ENCODE results near the gene ALOX12B.
"Not testable (repeated sequence)": the region's sequence is repeated elsewhere in the genome, so short reads cannot be mapped to it uniquely, and the experiment has no call there.

The ALOX12B gene

GRCh38 chr17:8064561-8065019 lies 22.9 kb downstream of the ALOX12B start:
- no peak for DNase-seq (ENCODE audit: low spot score)

- no peak for DNase-seq (ENCODE audit: low spot score)
These were observed 23.6 kb downstream of the ALOX12B start for GRCh38 chr17:8063761-8064534.

GRCh38 chr17:8062807-8063483 lies 24.6 kb downstream of the ALOX12B start:
- no peak for DNase-seq (ENCODE audit: low spot score)

GRCh38 chr17:8062435-8062806 lies 25.1 kb downstream of the ALOX12B start:
- no peak for DNase-seq (ENCODE audit: low spot score)

- DNase-seq (ENCODE audit: low spot score) = not testable (repeated sequence)
These were observed 25.7 kb downstream of the ALOX12B start for GRCh38 chr17:8061851-8062250.

- DNase-seq (ENCODE audit: low spot score) = peak; percentile 95
These were observed 27.2 kb downstream of the ALOX12B start for GRCh38 chr17:8060274-8060673.

- DNase-seq (ENCODE audit: low spot score) = no peak
These were observed 28.4 kb downstream of the ALOX12B start for GRCh38 chr17:8059131-8059530.

GRCh38 chr17:8057691-8058114 lies 29.8 kb downstream of the ALOX12B start:
- peak; percentile 94 for DNase-seq (ENCODE audit: low spot score)

GRCh38 chr17:8056976-8057625 lies 30.4 kb downstream of the ALOX12B start:
- no peak for DNase-seq (ENCODE audit: low spot score)

- no peak for DNase-seq (ENCODE audit: low spot score)
These were observed 31.1 kb downstream of the ALOX12B start for GRCh38 chr17:8056232-8056975.

- no peak for DNase-seq (ENCODE audit: low spot score)
These were observed 31.7 kb downstream of the ALOX12B start for GRCh38 chr17:8055851-8056231.

GRCh38 chr17:8053600-8053999 lies 33.9 kb downstream of the ALOX12B start:
- no peak for DNase-seq (ENCODE audit: low spot score)

- no peak for DNase-seq (ENCODE audit: low spot score)
These were observed 35.0 kb downstream of the ALOX12B start for GRCh38 chr17:8052256-8053252.

GRCh38 chr17:8051831-8052230 lies 35.7 kb downstream of the ALOX12B start:
- no peak for DNase-seq (ENCODE audit: low spot score)

- no peak for DNase-seq (ENCODE audit: low spot score)
These were observed 38.8 kb downstream of the ALOX12B start for GRCh38 chr17:8048736-8049135.

GRCh38 chr17:8048236-8048635 lies 39.3 kb downstream of the ALOX12B start:
- no peak for DNase-seq (ENCODE audit: low spot score)

GRCh38 chr17:8047769-8048110 lies 39.8 kb downstream of the ALOX12B start:
- no peak for DNase-seq (ENCODE audit: low spot score)

GRCh38 chr17:8046929-8047768 lies 40.4 kb downstream of the ALOX12B start:
- DNase-seq (ENCODE audit: low spot score) = no peak

- no peak for DNase-seq (ENCODE audit: low spot score)
These were observed 41.1 kb downstream of the ALOX12B start for GRCh38 chr17:8046306-8046928.
